ENCODE measurements around the gene TET3. TPM values are rescaled to one million over a fixed set of nuclear protein-coding genes. Genes with fewer than 3 reads are reported as not detected.
"Not testable (repeated sequence)": the region's sequence is repeated elsewhere in the genome, so short reads cannot be mapped to it uniquely, and the experiment has no call there.

Gene TET3
- total RNA-seq, 1 donor from 2014 or later: 2.3 TPM

GRCh38 chr2:73939419-73939818 is 45.3 kb upstream of the TET3 start:
- no peak for DNase-seq
- H3K4me1 ChIP-seq: peaks cover 34% of the 10 kb centered on the region
- intact Hi-C loops (cut with micrococcal nuclease): no loop called here
- H3K27ac ChIP-seq (replicated peaks): peak overlapping the region; percentile 6
- H3K36me3 ChIP-seq: peaks cover 17% of the 10 kb centered on the region
- no peaks in the 10 kb centered on the region for H3K9me3 ChIP-seq (replicated peaks)
- H3K27me3 ChIP-seq (ENCODE audit: low read depth): no peaks in the 10 kb centered on the region
- H3K4me3 ChIP-seq: no peak overlapping the region
- TF ChIP-seq CTCF (IDR thresholded peaks at IDR 0.05; ENCODE audit: borderline replicate concordance): peak; percentile 24

GRCh38 chr2:73940066-73940465 is 44.6 kb upstream of the TET3 start:
- intact Hi-C loops (cut with micrococcal nuclease); H3K27ac ChIP-seq (replicated peaks); H3K27me3 ChIP-seq (ENCODE audit: low read depth); DNase-seq; H3K9me3 ChIP-seq (replicated peaks); H3K4me3 ChIP-seq: not testable (repeated sequence)
- Histone ChIP-seq H3K4me1 (peaks cover 33% of the 10 kb centered on the region), H3K36me3 (peaks cover 23% of the 10 kb centered on the region)

GRCh38 chr2:73942664-73943063 is 42.0 kb upstream of the TET3 start:
- peaks cover 36% of the 10 kb centered on the region for H3K36me3 ChIP-seq
- DNase-seq: no peak
- intact Hi-C loops (cut with micrococcal nuclease): no loop called here
- H3K4me3 ChIP-seq: no peak overlapping the region
- peaks cover 13% of the 10 kb centered on the region for H3K4me1 ChIP-seq
- no peaks in the 10 kb centered on the region for H3K27me3 ChIP-seq (ENCODE audit: low read depth)
- no peak for TF ChIP-seq CTCF (IDR thresholded peaks at IDR 0.05; ENCODE audit: borderline replicate concordance)
- H3K9me3 ChIP-seq (replicated peaks): no peaks in the 10 kb centered on the region
- H3K27ac ChIP-seq (replicated peaks): no peak overlapping the region

- no peak overlapping the region for H3K27ac ChIP-seq (replicated peaks)
- H3K4me3 ChIP-seq: no peak overlapping the region
- no peaks in the 10 kb centered on the region for H3K9me3 ChIP-seq (replicated peaks)
- peaks cover 55% of the 10 kb centered on the region for H3K36me3 ChIP-seq
- DNase-seq: no peak
- H3K27me3 ChIP-seq (ENCODE audit: low read depth): no peaks in the 10 kb centered on the region
- intact Hi-C loops (cut with micrococcal nuclease): no loop called here
- no peak for TF ChIP-seq CTCF (IDR thresholded peaks at IDR 0.05; ENCODE audit: borderline replicate concordance)
- H3K4me1 ChIP-seq: peaks cover 3% of the 10 kb centered on the region
These were observed 40.0 kb upstream of the TET3 start for GRCh38 chr2:73944714-73945113.

GRCh38 chr2:73946215-73946614 is 38.5 kb upstream of the TET3 start:
- H3K36me3 ChIP-seq: peaks cover 70% of the 10 kb centered on the region
- no peak overlapping the region for H3K4me3 ChIP-seq
- peaks cover 2% of the 10 kb centered on the region for H3K4me1 ChIP-seq
- H3K27me3 ChIP-seq (ENCODE audit: low read depth): no peaks in the 10 kb centered on the region
- no peak overlapping the region for H3K27ac ChIP-seq (replicated peaks)
- intact Hi-C loops (cut with micrococcal nuclease): no loop called here
- TF ChIP-seq CTCF (IDR thresholded peaks at IDR 0.05; ENCODE audit: borderline replicate concordance): no peak
- no peak for DNase-seq
- H3K9me3 ChIP-seq (replicated peaks): no peaks in the 10 kb centered on the region

GRCh38 chr2:73946666-73947065 is 38.0 kb upstream of the TET3 start:
- Histone ChIP-seq H3K4me3 (no peak overlapping the region), H3K27me3 (ENCODE audit: low read depth) (no peaks in the 10 kb centered on the region), H3K4me1 (peaks cover 5% of the 10 kb centered on the region), H3K36me3 (peaks cover 75% of the 10 kb centered on the region), H3K9me3 (replicated peaks) (no peaks in the 10 kb centered on the region), H3K27ac (replicated peaks) (no peak overlapping the region)
- no peak for DNase-seq
- no peak for TF ChIP-seq CTCF (IDR thresholded peaks at IDR 0.05; ENCODE audit: borderline replicate concordance)
- intact Hi-C loops (cut with micrococcal nuclease): no loop called here

All from left ventricle myocardium inferior (tissue), 1 donor.